Keratinocyte (primary cell): ENCODE results near the gene IFIT2. TPM values are rescaled to one million over a fixed set of nuclear protein-coding genes. Genes with fewer than 3 reads are reported as not detected.

Source experiments
- DNase-seq: peaks from one replicate; pipeline ENCODE4 v3.0.0-alpha.2; 2011; ENCODE audit warnings: low read depth, missing footprints, low spot score
- FAIRE-seq: peaks from 2 replicates; lab custom pipeline; 2011; peaks lifted over from hg19 to GRCh38; lab: Jason Lieb, UNC
- H2AFZ ChIP-seq: 2 replicates; pipeline ENCODE4 v1.6.0; 2012; ENCODE audit warnings: low read length, control low read depth, inconsistent platforms; ENCODE audit not compliant: control insufficient read depth
- H3K27ac ChIP-seq: 2 replicates; pipeline ENCODE4 v1.5.1; 2011; ENCODE audit warnings: low read length; ENCODE audit not compliant: control insufficient read depth, insufficient read depth
- H3K27me3 ChIP-seq: 3 replicates; pipeline ENCODE4 v1.6.0; 2011; ENCODE audit warnings: low read length; ENCODE audit not compliant: control insufficient read depth, insufficient read depth; ENCODE audit errors: extremely low read depth
- H3K36me3 ChIP-seq, 2 experiments: 2 replicates in 1 of 2; 3 replicates in 1 of 2; pipeline ENCODE4 v1.5.1; 2011; ENCODE audit warnings: low read length in 2 of 2, mild to moderate bottlenecking in 1 of 2; ENCODE audit not compliant: control insufficient read depth in 2 of 2, insufficient read depth in 2 of 2; ENCODE audit errors: extremely low read depth in 1 of 2
- H3K4me1 ChIP-seq: 3 replicates; pipeline ENCODE4 v1.5.1; 2011; ENCODE audit warnings: low read length; ENCODE audit not compliant: control insufficient read depth, insufficient read depth; ENCODE audit errors: extremely low read depth
- H3K4me2 ChIP-seq: 3 replicates; pipeline ENCODE4 v1.6.0; 2011; ENCODE audit warnings: low read depth, low read length; ENCODE audit not compliant: control insufficient read depth, insufficient read depth; ENCODE audit errors: extremely low read depth
- H3K4me3 ChIP-seq, 3 experiments: fragments of 200-600 bp in 1 of 3; sonication (generic) in 1 of 3; 2 replicates in 2 of 3; 3 replicates in 1 of 3; pipeline ENCODE4 v1.5.1; 2011 to 2016; ENCODE audit warnings: low read length in 3 of 3, mild to moderate bottlenecking in 3 of 3, control low read depth in 2 of 3, inconsistent platforms in 1 of 3, low read depth in 1 of 3, mixed read lengths in 1 of 3, mixed run types in 1 of 3, moderate library complexity in 1 of 3; ENCODE audit not compliant: control insufficient read depth in 2 of 3, insufficient read depth in 2 of 3; ENCODE audit errors: extremely low read depth in 1 of 3
- H3K79me2 ChIP-seq: 2 replicates; pipeline ENCODE4 v1.6.0; 2012; ENCODE audit warnings: low read length; ENCODE audit not compliant: control insufficient read depth, insufficient read depth
- H3K9ac ChIP-seq: 3 replicates; pipeline ENCODE4 v1.6.0; 2011; ENCODE audit warnings: low read length; ENCODE audit not compliant: control insufficient read depth, insufficient read depth; ENCODE audit errors: extremely low read depth
- H3K9me1 ChIP-seq: 3 replicates; pipeline ENCODE4 v1.6.0; 2011; ENCODE audit warnings: low read length; ENCODE audit not compliant: control insufficient read depth, insufficient read depth; ENCODE audit errors: extremely low read depth
- H3K9me3 ChIP-seq: 2 replicates; pipeline ENCODE4 v1.5.1; 2012; ENCODE audit warnings: low read depth, low read length; ENCODE audit not compliant: control insufficient read depth
- H4K20me1 ChIP-seq: 3 replicates; pipeline ENCODE4 v1.6.0; 2011; ENCODE audit warnings: low read length; ENCODE audit not compliant: control insufficient read depth, insufficient read depth; ENCODE audit errors: extremely low read depth
- CTCF ChIP-seq, 3 experiments: IDR thresholded peaks in 1 of 3; conservative IDR thresholded peaks in 1 of 3; optimal IDR thresholded peaks in 1 of 3; 2 replicates in 2 of 3; 3 replicates in 1 of 3; pipeline versions ENCODE3 to v1.5.1; 2011; ENCODE audit warnings: low read length in 3 of 3, mild to moderate bottlenecking in 3 of 3, moderate library complexity in 2 of 3, control low read depth in 1 of 3, inconsistent platforms in 1 of 3; ENCODE audit not compliant: insufficient read depth in 2 of 3; ENCODE audit errors: extremely low read depth in 1 of 3
- EZH2 ChIP-seq: IDR thresholded peaks from one replicate; pipeline ENCODE4 v1.6.1; 2012; ENCODE audit warnings: inconsistent platforms, mild to moderate bottlenecking, low read length, moderate library complexity
- dilution Hi-C: fragments of 300-500 bp; cut with MboI; formaldehyde crosslinking; loops from one replicate; pipeline ENCODE4 v1.7.0; 2020; ENCODE audit warnings: low sequenced_read_pairs; ENCODE audit not compliant: extremely low pct_ligation_motif_present
- polyA plus RNA-seq, 5 experiments: library from polyadenylated mRNA; depleted of rRNA in 3 of 5; stranded (reverse) in 3 of 5; stranded (forward) in 1 of 5; unstranded in 1 of 5; fragments of >200 nt; gene quantifications; 1 replicate in 1 of 5; 2 replicates in 3 of 5; 3 replicates in 1 of 5; pipeline versions ENCODE4 v1.2.1 to v1.2.3, GENCODE V29; 2011 to 2012; ENCODE audit warnings: missing spikeins in 2 of 5, low read depth in 1 of 5, low replicate concordance in 1 of 5

IFIT2 gene
- polyA plus RNA-seq, 1 donor (not counting 4 experiments of a cell fraction or from before 2014, with no cell fraction given), result 3.9 TPM

GRCh38 chr10:89307269-89307577, 5.4 kb downstream of the IFIT2 start:
- H3K4me1 ChIP-seq, result peaks cover 11% of the 10 kb centered on the region
- no peak for DNase-seq
- dilution Hi-C loops, result no loop called here

GRCh38 chr10:89308266-89308665, 6.4 kb downstream of the IFIT2 start:
- Histone ChIP-seq H3K27ac (no peak overlapping the region), H3K27me3 (no peaks in the 10 kb centered on the region), H4K20me1 (no peaks in the 10 kb centered on the region), H3K79me2 (no peaks in the 10 kb centered on the region), H3K9me1 (no peaks in the 10 kb centered on the region), H3K4me3 (no peak overlapping the region), H3K4me2 (no peak overlapping the region), H3K9ac (no peak overlapping the region), H3K4me1 (peaks cover under 1% of the 10 kb centered on the region), H3K36me3 (peaks cover 0 to 3% of the 10 kb centered on the region in 2 experiments), H2AFZ (no peak overlapping the region), H3K9me3 (no peaks in the 10 kb centered on the region)
- TF ChIP-seq EZH2, result no peak
- TF ChIP-seq CTCF (optimal IDR thresholded peaks at IDR 0.05 in 1 of 3, IDR thresholded peaks at IDR 0.05 in 1 of 3, conservative IDR thresholded peaks at IDR 0.05 in 1 of 3; ENCODE audit: extremely low read depth in 1 of 3, insufficient read depth in 2 of 3, low read length in 3 of 3), result no peak
- DNase-seq (no peak), FAIRE-seq (no peak)
- dilution Hi-C loops, result no loop called here

More at GRCh38 chr10:89307269-89307577, 5.4 kb downstream of the IFIT2 start:
- no peaks in the 10 kb centered on the region for H3K27me3 ChIP-seq
- H3K36me3 ChIP-seq, result peaks cover 0 to 3% of the 10 kb centered on the region in 2 experiments
- H3K9me1 ChIP-seq, result no peaks in the 10 kb centered on the region
- FAIRE-seq, result no peak
- no peak overlapping the region for H3K27ac ChIP-seq
- no peak overlapping the region for H3K4me2 ChIP-seq
- H3K79me2 ChIP-seq, result no peaks in the 10 kb centered on the region
- H2AFZ ChIP-seq, result no peak overlapping the region
- no peaks in the 10 kb centered on the region for H4K20me1 ChIP-seq
- no peak for TF ChIP-seq EZH2
- no peak for TF ChIP-seq CTCF (optimal IDR thresholded peaks at IDR 0.05 in 1 of 3, IDR thresholded peaks at IDR 0.05 in 1 of 3, conservative IDR thresholded peaks at IDR 0.05 in 1 of 3; ENCODE audit: extremely low read depth in 1 of 3, insufficient read depth in 2 of 3, low read length in 3 of 3)
- H3K9me3 ChIP-seq, result no peaks in the 10 kb centered on the region
- H3K9ac ChIP-seq, result no peak overlapping the region
- no peak overlapping the region for H3K4me3 ChIP-seq
